HG03097 (cell line): ENCODE data around the gene RYR2.

Source experiments
- ATAC-seq: cut with Tn5 transposase; IDR thresholded peaks from one replicate; pipeline ENCODE4 v1.9.1; 2021; ENCODE audit not compliant: unreplicated experiment, low FRiP score

RYR2 gene

GRCh38 chr1:237608433-237608832 is 566.4 kb downstream of the RYR2 start:
- no peak for ATAC-seq

- ATAC-seq: no peak
These were observed 568.2 kb downstream of the RYR2 start for GRCh38 chr1:237610157-237610556.

GRCh38 chr1:237613984-237614383 is 572.0 kb downstream of the RYR2 start:
- ATAC-seq: no peak

- no peak for ATAC-seq
These were observed 577.6 kb downstream of the RYR2 start for GRCh38 chr1:237619553-237619952.

DNA sequence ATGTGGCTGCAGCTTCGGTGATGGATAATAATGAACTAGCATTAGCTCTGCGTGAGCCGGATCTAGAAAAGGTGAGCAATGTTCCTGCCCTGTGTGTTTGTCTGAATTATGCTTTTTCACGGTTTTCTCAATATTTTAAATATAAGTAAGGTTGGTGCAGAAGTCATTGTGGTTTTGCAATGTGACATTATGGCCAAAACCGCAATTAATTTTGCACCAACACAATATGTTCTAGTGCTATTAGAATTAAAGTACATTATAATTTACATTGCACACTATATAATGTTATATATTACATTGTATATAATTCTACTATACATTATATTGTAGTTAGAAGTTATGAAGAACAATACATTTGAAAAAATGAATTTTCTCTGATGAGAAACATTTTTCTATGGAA is 592.9 kb downstream of the RYR2 start:
- ATAC-seq: no peak

DNA sequence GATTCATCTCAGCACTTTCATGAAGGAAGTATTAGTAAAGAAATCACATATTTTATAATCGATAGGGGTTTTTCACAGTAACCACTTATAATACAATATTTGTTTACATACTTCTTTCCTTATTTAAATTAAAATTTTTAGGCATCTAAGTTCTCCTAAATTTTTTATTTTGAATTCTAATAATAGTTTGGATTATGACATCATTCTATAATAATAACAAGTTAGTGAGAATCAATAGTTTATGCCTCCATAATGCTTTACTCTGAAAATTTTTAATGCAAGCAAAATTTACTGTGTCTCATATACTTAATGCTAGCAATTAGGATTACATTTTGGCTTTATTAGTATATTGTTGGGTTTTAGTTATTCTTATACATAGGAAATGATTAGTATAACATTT is 596.6 kb downstream of the RYR2 start:
- ATAC-seq: no peak

GRCh38 chr1:237640011-237640671 is 598.2 kb downstream of the RYR2 start:
- no peak for ATAC-seq

DNA sequence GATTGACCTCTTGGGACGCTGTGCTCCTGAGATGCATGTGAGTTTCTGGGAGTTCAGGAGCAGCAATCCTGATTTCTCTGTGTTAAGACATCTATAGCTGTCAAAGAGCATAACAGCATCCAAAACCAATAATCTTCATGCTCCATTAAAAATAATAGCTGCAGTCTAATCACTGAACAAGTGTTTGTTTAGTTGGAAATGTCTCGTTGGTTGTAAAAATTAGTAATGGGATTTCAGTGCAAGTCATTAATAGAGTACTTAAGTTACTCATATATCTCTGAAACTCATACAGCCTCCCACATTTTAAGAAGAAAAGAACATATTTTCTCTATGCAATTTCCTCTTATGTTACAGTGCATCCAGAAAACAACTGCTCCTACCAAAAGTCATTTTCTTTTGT is 599.0 kb downstream of the RYR2 start:
- ATAC-seq: no peak

DNA sequence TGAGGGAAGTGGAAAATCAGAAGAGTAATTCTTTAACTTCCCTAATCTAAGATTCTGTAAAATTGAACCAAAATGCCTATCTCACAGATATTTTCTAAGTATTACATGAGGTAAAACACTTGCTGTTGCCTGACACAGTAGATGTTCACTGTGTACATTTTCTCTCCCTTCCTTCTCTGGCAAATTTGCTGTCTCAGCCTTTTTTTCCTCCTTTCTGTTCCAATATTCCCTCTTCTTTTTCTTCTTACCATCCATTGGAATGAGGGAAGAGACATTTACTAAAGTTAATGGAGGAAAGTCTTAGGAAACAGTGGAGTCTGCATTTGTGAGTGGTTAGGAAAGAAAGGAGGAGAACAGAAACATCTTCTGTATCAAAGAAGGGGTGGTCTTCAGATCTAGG is 608.8 kb downstream of the RYR2 start:
- no peak for ATAC-seq

DNA sequence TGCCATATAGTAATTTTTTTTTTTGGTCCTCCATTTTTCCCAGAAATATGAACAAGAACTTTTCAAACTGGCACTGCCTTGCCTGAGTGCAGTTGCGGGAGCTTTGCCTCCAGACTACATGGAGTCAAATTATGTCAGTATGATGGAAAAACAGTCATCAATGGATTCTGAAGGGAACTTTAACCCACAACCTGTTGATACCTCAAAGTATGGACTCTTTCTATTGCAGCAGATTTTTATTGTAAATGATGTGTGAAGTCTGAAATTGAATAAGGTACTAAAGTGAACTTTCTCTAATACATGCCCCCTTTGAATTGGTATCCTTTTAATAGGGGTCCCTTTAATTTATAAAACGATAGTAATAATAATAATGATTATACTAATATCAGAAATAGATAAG is 613.8 kb downstream of the RYR2 start:
- no peak for ATAC-seq

GRCh38 chr1:237664348-237664747 is 622.4 kb downstream of the RYR2 start:
- ATAC-seq: no peak

DNA sequence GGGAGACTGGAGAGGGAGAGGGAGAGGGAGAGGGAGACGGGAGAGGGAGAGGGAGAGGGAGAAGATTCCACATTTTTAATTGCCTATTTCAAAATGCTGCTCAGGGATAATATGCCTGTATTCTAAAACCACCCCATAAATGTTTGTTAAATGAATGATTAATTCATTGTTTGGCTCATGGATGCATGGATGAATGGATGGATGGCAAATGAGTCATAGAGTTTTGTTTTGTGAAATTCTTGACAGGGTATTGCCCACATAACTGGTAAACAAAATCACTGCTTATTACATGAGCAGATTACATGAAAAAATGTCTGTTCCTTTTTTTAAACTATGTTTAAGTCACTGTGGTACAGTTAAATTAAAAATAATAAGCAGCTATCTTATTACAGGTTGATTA is 628.3 kb downstream of the RYR2 start:
- ATAC-seq: no peak

DNA sequence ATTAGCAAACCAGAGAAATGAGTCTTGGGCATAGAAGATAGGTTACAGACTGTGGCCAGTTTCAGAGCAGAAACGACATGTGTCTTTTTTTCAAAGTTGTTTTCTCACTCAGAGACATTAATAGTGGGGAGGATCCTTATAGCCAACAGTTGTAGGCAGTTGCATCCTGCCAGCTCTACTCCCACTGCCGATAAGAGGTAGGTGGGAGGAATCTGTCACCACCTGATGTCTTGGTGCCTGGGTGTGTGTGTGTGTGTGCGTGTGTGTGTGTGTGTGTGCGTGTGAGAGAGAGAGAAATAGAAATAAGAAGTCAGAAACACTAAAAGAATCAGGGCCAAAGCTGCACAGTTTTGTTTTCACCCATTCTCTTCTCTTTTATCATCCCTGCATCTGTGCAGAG is 629.3 kb downstream of the RYR2 start:
- no peak for ATAC-seq

DNA sequence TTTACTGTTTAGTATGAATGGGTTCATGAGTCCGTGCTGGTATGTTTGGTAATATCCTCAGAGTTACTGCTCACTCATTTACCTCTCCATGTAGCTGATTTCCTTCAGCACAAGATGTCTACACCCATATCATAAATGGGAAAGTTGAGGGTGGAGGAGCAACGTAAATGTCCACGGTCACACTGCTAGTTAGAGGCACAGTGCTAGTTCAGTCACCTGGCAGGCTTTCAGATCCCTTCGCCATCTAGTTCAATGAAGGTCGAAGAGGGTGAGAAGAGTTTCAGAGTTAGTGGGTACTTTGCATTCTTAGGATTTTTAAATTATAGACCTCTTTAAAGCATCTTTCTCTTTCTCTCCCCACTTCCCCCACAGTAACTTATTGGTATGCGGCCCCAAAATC is 630.0 kb downstream of the RYR2 start:
- no peak for ATAC-seq

DNA sequence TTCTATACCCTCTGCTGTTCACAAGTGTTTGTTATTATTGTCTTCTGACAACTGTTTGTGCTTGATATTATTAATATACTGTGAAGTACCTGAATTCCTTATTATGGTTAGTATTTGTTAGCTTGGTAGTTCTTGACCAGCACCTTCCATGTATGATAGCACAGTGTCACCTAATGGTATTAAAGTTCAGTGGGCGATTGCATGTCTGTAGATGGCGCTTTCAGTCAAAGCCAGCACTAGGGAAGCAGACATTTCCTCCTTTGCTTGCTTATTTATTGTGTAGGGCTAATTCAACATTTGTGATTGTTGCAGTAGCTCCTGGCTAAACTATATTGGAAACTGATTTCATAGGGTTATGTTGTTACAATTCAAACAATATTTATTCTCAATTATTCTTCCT is 630.8 kb downstream of the RYR2 start:
- ATAC-seq: no peak

DNA sequence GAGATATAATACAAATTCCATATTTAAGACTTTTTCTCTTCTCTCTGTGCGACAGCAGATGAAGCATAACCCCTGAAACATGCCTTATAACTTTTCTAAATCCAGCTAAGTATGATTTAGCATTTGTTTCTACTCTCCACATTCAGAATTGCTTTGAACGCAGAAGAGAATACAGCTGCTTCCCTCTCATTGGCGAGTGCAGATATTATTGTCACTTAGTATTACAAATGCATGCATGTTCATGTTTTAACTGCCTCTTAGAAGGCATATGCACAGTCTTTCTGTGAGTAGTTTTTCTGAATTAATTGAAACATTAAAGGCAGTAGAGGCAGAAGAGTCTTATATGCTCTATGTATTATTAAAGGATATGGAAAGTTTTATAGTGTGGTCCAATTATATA is 631.6 kb downstream of the RYR2 start:
- no peak for ATAC-seq

DNA sequence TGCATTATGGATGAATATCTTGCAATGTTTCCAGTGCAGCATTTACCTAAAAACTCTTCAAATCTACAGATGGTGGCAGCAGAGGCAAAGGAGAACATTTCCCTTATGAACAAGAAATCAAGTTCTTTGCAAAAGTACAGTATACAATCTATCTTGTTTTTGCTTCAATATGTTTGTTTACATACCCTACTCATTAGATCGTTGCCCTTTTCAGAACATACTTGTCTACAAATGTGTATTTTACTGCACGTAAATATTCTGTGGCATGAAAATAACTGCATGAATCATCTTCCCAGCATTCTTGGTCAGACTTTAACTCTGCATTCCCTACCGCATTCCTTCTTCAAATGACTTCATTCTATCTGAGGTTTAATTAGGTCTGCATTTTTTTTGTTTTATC is 636.0 kb downstream of the RYR2 start:
- no peak for ATAC-seq

DNA sequence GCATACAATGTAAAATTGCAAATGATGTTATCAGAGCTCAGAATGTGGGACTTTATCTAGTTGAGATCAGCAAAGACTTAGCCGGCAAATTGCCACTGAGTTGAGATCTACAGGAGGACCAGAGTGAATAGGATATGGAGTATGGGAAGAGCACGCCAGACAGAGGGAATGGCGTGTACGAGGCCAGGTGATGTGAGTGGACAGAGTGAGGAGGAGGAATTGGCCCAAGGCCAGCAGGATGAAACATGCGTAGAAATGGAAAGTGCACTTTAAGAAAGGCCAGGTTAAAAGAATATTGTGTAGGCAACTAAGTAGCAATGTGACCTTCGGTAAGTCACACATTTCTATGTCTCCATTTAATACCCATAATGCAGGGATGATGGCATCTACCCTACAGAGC is 637.7 kb downstream of the RYR2 start:
- no peak for ATAC-seq

DNA sequence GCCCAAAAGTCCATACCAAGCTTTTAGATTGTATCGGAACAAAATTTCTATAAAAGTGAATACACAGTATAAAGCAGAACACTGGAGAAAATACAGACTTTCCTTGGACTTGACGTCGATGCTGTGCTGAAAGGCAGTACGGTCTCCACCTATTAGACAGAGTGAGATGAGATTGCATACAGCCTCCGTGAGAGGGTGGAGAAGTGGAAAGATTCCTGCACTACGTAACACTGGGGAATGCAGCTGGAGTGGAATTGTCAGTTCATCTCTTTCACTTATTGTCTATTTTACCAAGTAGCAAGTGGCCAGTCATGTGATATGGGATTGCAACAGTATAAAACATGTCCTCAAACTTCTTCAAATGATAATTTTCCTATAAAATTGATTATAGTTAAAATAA is 639.2 kb downstream of the RYR2 start:
- no peak for ATAC-seq

DNA sequence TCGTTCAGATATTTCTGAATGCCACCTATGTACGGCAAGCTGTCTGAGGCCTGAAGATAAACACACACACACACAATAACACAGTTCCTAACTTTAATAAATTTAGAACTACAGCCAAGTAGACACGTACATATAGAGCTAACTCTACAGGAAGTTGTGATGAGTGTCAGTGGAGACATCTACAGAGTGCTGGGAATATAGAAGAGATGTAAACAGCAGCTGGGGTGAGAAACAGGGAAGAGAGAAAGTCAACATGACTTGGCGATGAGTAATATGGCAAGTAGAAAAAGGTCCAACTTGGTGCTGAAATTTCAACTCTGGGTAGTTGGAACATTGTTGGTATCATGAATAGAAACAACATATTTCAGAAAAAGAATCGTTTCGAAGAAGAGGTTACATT is 642.3 kb downstream of the RYR2 start:
- no peak for ATAC-seq

- no peak for ATAC-seq
These were observed 643.6 kb downstream of the RYR2 start for GRCh38 chr1:237685551-237685950.

DNA sequence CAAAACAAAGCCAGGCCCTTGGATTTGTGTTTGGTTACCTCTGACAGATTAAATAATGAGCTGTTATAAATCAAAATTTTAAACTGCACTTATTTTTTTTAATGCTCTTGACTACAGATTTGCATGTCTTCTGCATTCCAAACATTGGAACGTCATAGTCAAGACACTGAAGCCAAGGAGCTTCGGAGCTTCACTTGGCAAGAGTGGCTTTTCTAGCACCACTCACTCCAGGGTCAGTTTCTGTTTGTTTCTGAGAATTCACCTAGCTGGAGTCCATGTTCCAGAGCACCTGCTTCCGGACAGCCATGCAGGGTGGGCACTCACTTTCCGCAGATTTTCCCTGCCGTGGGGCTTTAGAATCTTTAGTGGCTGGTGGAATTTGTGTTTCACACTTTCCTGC is 645.8 kb downstream of the RYR2 start:
- no peak for ATAC-seq

GRCh38 chr1:237690656-237691055 is 648.7 kb downstream of the RYR2 start:
- no peak for ATAC-seq
